T follicular helper cell (primary cell): ENCODE results near the gene SPAG17.

Experiments
- DNase-seq: peaks from one replicate; pipeline ENCODE4 v3.0.0-alpha.2; 2020; ENCODE audit warnings: low read depth

Gene SPAG17

GRCh38 chr1:118118873-118119463, 66.1 kb downstream of the SPAG17 start:
- no peak for DNase-seq

- DNase-seq = no peak
Measured at GRCh38 chr1:118118469-118118868, 66.6 kb downstream of the SPAG17 start.

GRCh38 chr1:118117521-118117920, 67.5 kb downstream of the SPAG17 start:
- no peak for DNase-seq

- no peak for DNase-seq
Measured at GRCh38 chr1:118116909-118117308, 68.1 kb downstream of the SPAG17 start.

GRCh38 chr1:118116401-118116800, 68.6 kb downstream of the SPAG17 start:
- DNase-seq = no peak

GRCh38 chr1:118115567-118116295, 69.3 kb downstream of the SPAG17 start:
- DNase-seq = no peak

- no peak for DNase-seq
Measured at GRCh38 chr1:118113261-118113660, 71.8 kb downstream of the SPAG17 start.

GRCh38 chr1:118110580-118110979, 74.4 kb downstream of the SPAG17 start:
- no peak for DNase-seq

GRCh38 chr1:118104951-118105350, 80.1 kb downstream of the SPAG17 start:
- no peak for DNase-seq

GRCh38 chr1:118102445-118102844, 82.6 kb downstream of the SPAG17 start:
- DNase-seq = no peak

GRCh38 chr1:118101999-118102398, 83.0 kb downstream of the SPAG17 start:
- DNase-seq = no peak

- no peak for DNase-seq
Measured at GRCh38 chr1:118101515-118101844, 83.5 kb downstream of the SPAG17 start.

- DNase-seq = no peak
Measured at GRCh38 chr1:118100686-118101514, 84.1 kb downstream of the SPAG17 start.

GRCh38 chr1:118099686-118100085, 85.3 kb downstream of the SPAG17 start:
- no peak for DNase-seq

GRCh38 chr1:118097622-118098348, 87.2 kb downstream of the SPAG17 start:
- no peak for DNase-seq

- no peak for DNase-seq
Measured at GRCh38 chr1:118093017-118093416, 92.0 kb downstream of the SPAG17 start.

GRCh38 chr1:118090130-118090529, 94.9 kb downstream of the SPAG17 start:
- DNase-seq = no peak

- DNase-seq = no peak
Measured at GRCh38 chr1:118085365-118085764, 99.7 kb downstream of the SPAG17 start.

- DNase-seq = no peak
Measured at GRCh38 chr1:118084400-118084799, 100.6 kb downstream of the SPAG17 start.

GRCh38 chr1:118082984-118083383, 102.0 kb downstream of the SPAG17 start:
- DNase-seq = no peak

- DNase-seq = no peak
Measured at GRCh38 chr1:118081387-118081786, 103.6 kb downstream of the SPAG17 start.

- no peak for DNase-seq
Measured at GRCh38 chr1:118077331-118078045, 107.5 kb downstream of the SPAG17 start.
